Ovary (tissue), 3 donors: ENCODE data around the gene CNGA2.

Source experiments
- EP300 ChIP-seq: sonication (generic); formaldehyde crosslinking; IDR thresholded peaks from one replicate; pipeline ENCODE4 v1.6.1; 2017; ENCODE audit warnings: antibody characterized with exemption
- POLR2A ChIP-seq: fragments of 450-650 bp; IDR thresholded peaks from one replicate; pipeline ENCODE4 v1.6.1; 2017; ENCODE audit warnings: antibody characterized with exemption, mild to moderate bottlenecking, moderate library complexity
- TF ChIP-seq, protein P1 (sequence below), 3 donors: fragments of 450-650 bp in 2 of 3; fragments of 200-600 bp in 1 of 3; IDR thresholded peaks; one replicate each; pipeline versions ENCODE4 v1.5.1 to v1.8.0; 2016 to 2022; ENCODE audit warnings: antibody characterized with exemption in 3 of 3, mild to moderate bottlenecking in 1 of 3
- donor health status: DM: no; HTN: no; CAD: no.

DNA sequence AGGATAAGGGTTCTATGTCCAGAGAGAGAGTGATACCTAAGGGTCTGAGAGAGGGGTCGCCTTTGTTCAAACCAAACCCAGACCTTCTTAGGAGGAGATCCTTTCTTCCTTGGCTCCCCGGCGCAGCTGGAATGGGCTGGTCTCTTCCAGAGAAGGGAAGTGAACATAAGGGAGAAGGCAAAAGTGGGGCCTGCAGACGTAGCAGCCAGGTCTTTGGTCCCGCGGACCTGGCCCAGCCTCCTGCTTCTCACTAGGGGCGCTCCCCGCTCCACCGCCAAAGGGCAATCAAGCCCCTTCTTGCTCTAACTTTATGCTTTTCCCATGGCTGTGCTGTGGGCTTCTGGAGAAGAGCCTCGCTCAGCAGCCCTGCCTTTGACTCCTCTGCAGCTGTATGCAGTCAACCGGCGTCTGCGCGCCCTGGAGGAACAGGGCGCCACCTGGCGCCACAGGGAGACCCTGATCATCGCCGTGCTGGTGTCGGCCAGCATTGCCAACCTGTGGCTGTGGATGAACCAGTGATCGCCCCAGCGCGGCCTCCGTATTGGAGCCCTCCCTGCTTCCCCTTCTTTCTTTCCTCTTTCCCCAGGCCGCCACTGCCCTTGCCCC lies 12.2 kb upstream of the CNGA2 start:
- TF ChIP-seq, protein P1, sequence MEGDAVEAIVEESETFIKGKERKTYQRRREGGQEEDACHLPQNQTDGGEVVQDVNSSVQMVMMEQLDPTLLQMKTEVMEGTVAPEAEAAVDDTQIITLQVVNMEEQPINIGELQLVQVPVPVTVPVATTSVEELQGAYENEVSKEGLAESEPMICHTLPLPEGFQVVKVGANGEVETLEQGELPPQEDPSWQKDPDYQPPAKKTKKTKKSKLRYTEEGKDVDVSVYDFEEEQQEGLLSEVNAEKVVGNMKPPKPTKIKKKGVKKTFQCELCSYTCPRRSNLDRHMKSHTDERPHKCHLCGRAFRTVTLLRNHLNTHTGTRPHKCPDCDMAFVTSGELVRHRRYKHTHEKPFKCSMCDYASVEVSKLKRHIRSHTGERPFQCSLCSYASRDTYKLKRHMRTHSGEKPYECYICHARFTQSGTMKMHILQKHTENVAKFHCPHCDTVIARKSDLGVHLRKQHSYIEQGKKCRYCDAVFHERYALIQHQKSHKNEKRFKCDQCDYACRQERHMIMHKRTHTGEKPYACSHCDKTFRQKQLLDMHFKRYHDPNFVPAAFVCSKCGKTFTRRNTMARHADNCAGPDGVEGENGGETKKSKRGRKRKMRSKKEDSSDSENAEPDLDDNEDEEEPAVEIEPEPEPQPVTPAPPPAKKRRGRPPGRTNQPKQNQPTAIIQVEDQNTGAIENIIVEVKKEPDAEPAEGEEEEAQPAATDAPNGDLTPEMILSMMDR (IDR thresholded peaks at IDR 0.05), result no peak
- no peak for TF ChIP-seq POLR2A
- TF ChIP-seq EP300, result no peak
